Stimulated activated CD8-positive, alpha-beta memory T cell treated with anti-CD3 and anti-CD28 coated beads, Interleukin-7, amount 100 ng/mL, for 4 hours (primary cell): ENCODE data around the gene PRKCZ.

ENCODE experiments used
- DNase-seq, 2 donors: peaks; one replicate each; pipeline ENCODE4 v3.0.0-alpha.2; 2020; ENCODE audit warnings: low read depth in 2 of 2

Gene PRKCZ

GRCh38 chr1:2024887-2025286 is 25.3 kb upstream of the PRKCZ start:
- DNase-seq, result no peak

- no peak for DNase-seq
Measured at GRCh38 chr1:2025491-2025981, 24.7 kb upstream of the PRKCZ start.

- DNase-seq, result no peak
Measured at GRCh38 chr1:2027961-2028583, 22.1 kb upstream of the PRKCZ start.

GRCh38 chr1:2028870-2029560 is 21.2 kb upstream of the PRKCZ start:
- DNase-seq, result no peak

- no peak for DNase-seq
Measured at GRCh38 chr1:2029561-2029960, 20.6 kb upstream of the PRKCZ start.

- no peak for DNase-seq
Measured at GRCh38 chr1:2030076-2030871, 19.9 kb upstream of the PRKCZ start.

- DNase-seq, result no peak
Measured at GRCh38 chr1:2031546-2032540, 18.4 kb upstream of the PRKCZ start.

- DNase-seq, result no peak
Measured at GRCh38 chr1:2032737-2033136, 17.5 kb upstream of the PRKCZ start.

GRCh38 chr1:2033165-2033564 is 17.0 kb upstream of the PRKCZ start:
- DNase-seq, result no peak

GRCh38 chr1:2036287-2036686 is 13.9 kb upstream of the PRKCZ start:
- no peak for DNase-seq

GRCh38 chr1:2037314-2037979 is 12.8 kb upstream of the PRKCZ start:
- DNase-seq, result no peak

GRCh38 chr1:2038229-2038628 is 12.0 kb upstream of the PRKCZ start:
- no peak for DNase-seq

- no peak for DNase-seq
Measured at GRCh38 chr1:2039251-2039650, 11.0 kb upstream of the PRKCZ start.

GRCh38 chr1:2041305-2041704 is 8.9 kb upstream of the PRKCZ start:
- no peak for DNase-seq

- no peak for DNase-seq
Measured at GRCh38 chr1:2041887-2042286, 8.3 kb upstream of the PRKCZ start.

- no peak for DNase-seq
Measured at GRCh38 chr1:2042830-2043773, 7.1 kb upstream of the PRKCZ start.

GRCh38 chr1:2043886-2044285 is 6.3 kb upstream of the PRKCZ start:
- DNase-seq, result no peak

GRCh38 chr1:2044510-2045319 is 5.5 kb upstream of the PRKCZ start:
- DNase-seq, result peak; percentile 43 to 76
